T-helper 9 cell (primary cell): ENCODE results near the gene PAM16.
A peak's percentile ranks its signal among the peaks of the same experiment; 100 is the strongest.

ENCODE experiments used
- DNase-seq: peaks from one replicate; pipeline ENCODE4 v3.0.0-alpha.2; 2020

Gene PAM16

GRCh38 chr16:4383591-4384444 lies 32.7 kb upstream of the PAM16 start:
- no peak for DNase-seq

DNA sequence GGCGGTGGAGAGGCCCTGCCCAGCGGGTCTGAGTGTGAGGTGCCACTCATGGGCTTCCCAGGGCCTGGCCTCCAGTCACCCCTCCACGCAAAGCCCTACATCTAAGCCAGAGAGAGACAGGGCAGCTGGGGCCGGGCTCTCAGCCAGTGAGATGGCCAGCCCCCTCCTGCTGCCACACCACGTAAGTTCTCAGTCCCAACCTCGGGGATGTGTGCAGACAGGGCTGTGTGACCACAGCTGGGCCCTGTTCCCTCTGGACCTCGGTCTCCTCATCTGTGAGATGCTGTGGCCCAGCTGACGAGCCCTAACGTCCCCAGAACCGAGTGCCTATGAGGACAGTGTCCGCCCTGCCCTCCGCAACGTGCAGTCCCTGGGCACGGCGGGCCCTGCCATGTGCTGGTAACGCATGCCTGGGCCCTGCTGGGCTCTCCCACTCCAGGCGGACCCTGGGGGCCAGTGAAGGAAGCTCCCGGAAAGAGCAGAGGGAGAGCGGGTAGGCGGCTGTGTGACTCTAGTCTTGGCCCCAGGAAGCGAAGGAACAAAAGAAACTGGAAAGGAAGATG lies 31.8 kb upstream of the PAM16 start:
- DNase-seq = no peak

DNA sequence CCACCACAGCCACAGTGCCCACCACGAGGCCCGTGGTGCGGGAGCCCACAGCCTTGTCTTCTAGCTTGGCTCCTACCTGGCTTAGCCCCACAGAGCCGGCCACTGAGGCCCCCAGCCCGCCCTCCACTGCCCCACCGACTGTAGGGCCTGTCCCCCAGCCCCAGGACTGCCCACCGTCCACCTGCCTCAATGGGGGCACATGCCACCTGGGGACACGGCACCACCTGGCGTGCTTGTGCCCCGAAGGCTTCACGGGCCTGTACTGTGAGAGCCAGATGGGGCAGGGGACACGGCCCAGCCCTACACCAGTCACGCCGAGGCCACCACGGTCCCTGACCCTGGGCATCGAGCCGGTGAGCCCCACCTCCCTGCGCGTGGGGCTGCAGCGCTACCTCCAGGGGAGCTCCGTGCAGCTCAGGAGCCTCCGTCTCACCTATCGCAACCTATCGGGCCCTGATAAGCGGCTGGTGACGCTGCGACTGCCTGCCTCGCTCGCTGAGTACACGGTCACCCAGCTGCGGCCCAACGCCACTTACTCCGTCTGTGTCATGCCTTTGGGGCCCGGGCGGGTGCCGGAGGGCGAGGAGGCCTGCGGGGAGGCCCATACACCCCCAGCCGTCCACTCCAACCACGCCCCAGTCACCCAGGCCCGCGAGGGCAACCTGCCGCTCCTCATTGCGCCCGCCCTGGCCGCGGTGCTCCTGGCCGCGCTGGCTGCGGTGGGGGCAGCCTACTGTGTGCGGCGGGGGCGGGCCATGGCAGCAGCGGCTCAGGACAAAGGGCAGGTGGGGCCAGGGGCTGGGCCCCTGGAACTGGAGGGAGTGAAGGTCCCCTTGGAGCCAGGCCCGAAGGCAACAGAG lies 31.0 kb upstream of the PAM16 start:
- no peak for DNase-seq

DNA sequence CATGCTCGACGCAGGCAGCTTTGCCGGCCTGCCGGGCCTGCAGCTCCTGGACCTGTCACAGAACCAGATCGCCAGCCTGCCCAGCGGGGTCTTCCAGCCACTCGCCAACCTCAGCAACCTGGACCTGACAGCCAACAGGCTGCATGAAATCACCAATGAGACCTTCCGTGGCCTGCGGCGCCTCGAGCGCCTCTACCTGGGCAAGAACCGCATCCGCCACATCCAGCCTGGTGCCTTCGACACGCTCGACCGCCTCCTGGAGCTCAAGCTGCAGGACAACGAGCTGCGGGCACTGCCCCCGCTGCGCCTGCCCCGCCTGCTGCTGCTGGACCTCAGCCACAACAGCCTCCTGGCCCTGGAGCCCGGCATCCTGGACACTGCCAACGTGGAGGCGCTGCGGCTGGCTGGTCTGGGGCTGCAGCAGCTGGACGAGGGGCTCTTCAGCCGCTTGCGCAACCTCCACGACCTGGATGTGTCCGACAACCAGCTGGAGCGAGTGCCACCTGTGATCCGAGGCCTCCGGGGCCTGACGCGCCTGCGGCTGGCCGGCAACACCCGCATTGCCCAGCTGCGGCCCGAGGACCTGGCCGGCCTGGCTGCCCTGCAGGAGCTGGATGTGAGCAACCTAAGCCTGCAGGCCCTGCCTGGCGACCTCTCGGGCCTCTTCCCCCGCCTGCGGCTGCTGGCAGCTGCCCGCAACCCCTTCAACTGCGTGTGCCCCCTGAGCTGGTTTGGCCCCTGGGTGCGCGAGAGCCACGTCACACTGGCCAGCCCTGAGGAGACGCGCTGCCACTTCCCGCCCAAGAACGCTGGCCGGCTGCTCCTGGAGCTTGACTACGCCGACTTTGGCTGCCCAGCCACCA lies 30.2 kb upstream of the PAM16 start:
- DNase-seq = no peak

- no peak for DNase-seq
Observed at GRCh38 chr16:4380119-4381063, 29.3 kb upstream of the PAM16 start.

- DNase-seq = no peak
Observed at GRCh38 chr16:4378999-4379690, 28.0 kb upstream of the PAM16 start.

GRCh38 chr16:4378161-4378666 lies 27.1 kb upstream of the PAM16 start:
- no peak for DNase-seq

- DNase-seq = no peak
Observed at GRCh38 chr16:4377573-4378154, 26.5 kb upstream of the PAM16 start.

DNA sequence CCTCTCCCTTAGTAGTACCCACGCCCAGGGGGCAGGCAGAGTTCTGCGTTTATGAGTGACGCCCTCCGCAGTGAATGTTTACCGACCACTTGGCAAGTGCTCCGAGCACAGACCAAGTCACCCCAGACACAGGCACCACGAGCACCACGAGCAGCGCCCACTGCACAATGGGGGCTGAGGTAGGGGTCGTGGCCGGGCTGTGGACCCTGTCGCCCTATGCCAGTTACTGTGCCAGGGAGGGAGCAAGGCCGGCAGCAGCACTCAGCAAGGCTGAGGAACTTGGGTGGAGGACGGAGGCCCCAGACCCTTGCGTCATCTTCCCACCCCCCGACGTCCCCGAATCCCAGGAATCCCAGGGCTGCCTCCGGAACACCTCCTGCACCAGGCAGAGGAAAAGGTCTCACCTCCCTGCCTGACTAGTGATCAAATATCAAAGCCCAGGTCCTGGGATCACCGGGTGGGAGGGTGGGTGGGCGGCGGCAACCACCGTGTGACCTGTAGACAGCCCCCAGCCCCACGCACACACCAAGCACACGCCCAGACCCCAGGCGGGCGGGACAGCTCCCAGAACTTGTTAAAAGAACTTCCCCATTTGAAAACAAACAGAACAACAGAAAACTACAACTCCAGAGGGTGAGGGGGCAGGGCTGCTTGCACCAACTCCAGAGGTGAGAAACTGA lies 25.9 kb upstream of the PAM16 start:
- no peak for DNase-seq

DNA sequence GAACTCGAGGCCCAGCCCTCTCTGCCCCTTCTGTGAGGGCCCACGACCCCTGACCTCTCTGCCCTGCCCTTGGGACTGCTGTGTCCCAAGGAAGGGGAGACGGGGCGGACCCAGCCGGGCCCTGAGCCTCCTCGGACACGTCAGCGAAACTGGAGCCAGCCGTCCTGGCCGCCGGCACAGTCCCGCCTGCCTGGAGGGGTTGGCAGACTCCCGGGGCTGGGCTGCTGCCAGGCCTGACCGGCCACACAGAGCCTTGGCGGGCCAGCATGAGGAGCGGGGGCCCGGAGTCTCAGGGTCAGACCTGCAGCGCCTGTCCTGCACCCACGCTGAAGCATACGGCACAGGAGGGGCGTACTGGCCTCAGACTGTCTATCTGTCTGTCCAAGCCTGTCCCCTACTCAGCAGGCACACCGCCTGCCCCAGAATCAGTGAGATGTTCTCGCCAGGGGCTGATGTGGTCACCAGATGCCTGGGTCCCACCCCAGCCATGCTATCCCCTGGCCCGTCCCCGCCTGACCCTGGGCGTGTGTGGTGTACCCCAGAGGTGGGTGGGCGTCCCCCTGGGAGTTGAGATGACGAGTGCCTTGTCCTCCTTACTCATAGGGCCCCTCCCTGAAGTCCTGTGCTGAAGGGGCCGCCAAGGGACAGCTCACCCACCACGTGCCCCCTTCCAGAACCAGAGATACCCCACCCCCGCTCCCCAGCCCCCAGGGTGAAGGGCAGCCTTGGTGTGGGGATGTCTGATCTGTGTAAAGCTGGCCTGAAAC lies 25.2 kb upstream of the PAM16 start:
- DNase-seq = no peak

DNA sequence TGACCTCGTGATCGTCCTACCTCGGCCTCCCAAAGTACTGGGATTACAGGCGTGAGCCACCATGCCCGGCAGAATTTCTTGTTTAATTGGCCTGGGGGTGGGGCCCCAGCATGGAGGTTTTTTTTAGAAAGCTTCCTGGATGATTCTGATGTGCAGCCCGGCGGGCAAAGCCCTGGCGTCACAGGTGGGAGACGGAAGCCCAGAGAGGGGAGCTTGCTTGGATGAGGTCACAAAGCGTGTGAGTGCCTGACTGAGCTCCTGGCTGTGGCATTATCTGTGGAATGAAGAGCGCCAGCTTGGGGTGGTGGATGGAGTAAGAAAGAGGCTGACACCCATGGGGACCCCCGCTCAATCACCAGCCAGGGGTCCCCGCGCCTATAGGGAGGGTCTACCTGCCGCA lies 24.6 kb upstream of the PAM16 start:
- no peak for DNase-seq

GRCh38 chr16:4373909-4374742 lies 23.0 kb upstream of the PAM16 start:
- no peak for DNase-seq

DNA sequence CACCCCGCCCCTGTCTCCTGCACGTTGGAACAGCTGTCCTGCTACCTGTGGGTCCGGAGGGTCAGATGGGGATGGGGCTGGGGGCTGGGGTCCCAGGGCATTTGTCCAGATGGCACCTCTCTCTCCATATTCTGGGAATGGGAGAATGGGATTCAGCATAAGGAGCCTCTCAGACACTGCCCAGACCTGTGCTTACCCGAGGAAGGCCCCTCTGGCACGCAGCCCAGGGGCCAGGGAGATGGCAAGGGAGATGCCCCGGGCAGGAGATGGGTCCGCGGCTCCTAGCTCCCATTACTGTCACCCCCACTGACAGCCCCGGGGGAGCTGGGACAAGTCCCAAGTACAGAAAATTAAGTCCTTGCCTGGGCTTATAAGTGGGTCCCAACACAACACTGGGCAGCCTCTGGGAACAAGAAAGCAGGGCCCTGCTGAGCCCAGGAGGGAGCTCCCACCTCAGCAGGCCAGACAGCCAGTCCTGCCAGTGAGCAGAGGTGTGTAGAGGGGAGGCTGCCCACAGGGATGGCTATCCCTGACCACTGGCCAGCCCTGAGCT lies 22.3 kb upstream of the PAM16 start:
- DNase-seq = no peak

DNA sequence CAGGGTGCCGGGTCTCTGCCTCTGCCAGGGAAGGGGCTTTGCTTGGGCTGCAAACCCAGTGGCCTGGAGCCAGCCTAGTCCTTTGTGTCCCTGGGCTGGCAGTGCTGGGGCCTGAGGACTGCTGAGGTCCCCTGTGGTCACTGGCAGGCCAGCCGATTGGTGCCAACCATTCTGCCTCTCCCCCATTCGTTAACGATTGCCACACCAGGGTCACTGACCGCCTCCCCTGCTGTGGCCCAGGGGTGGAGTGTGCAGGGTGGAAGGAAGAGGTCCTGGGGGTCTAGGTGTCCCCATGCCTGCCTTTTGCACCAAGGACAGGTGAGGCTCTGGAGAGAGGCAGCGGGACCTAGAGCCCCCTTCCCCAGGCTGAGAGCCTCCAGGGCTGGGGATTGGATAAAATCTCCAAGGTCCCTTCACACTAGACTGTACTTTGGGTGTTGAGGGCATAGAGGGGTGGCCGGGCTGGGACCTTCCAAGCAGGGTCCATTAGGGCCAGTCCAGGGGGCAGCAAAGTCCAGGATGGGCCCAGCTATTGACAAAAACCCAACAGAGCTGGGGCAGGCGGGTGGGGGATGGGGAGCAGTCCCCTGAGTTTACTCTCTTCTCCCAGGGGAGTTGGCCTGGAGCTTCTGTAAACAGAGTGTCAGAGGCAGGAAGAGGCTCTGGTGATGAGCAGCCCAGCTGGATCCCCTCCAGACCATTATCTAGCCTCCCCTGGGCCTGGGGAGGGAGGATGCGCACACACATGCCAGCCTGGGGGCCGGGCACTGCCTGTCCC lies 21.6 kb upstream of the PAM16 start:
- no peak for DNase-seq

DNA sequence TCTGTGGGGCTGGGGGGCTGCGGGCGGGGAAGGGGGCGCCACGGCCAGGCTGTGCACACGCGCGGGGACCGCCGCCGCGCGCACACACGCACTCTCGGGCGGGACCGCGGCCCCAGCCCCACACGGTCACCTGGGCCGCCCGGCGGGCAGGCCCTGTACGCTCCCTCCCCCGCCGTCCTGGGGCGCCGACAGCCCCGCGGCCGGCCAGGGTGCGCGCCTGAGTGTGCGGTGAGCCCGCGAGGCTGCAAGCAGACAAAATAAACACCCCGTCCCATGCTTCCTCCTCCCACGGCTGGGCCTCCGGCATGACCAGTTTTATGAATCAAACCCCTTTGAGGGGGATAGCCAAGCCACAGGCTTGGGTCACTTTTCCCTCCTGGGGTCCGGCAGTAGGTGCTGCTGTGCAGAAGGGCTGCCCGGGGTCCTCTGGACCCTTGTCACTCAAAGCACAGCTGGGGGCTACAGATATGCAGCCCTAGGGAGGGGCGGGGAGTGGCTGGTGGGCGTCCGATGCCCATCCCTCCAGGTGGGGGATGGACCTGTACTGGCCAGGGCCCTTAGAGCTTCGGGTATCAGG lies 21.0 kb upstream of the PAM16 start:
- DNase-seq = no peak

DNA sequence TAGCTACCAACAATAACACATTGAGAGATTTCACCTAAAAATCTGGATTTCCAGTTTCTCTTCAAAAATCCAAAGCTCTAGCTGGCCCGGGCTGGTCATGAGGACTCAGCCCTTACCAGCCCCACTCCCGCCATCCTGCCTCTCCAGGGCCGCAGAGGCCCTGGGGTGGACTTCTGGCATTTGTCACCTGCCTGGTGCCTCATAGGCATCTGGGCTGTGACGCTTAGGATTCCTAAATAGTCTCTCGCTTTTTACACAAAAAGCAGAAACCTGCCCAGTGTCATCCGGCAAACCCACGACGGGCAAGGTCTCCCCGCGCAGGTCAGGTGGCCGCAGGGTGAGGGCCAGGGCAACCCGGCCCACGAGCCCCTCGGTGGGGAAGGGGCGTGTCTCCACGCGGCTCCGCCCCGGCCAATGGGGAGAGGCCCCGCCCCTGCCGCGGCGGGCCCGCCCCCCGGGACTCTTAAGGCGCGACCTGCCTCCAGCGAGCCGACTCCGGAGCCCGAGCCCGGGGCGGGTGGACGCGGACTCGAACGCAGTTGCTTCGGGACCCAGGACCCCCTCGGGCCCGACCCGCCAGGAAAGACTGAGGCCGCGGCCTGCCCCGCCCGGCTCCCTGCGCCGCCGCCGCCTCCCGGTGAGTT lies 20.4 kb upstream of the PAM16 start, which contains the start of gene VASN:
VASN (plus strand) TSS at position 492 of the 644 bp plus-strand sequence. CDS start 9,030 bp downstream, outside the sequence.
- peak; percentile 72 for DNase-seq
